HG03571 (cell line): ENCODE results near the gene PIGC.
A peak's percentile ranks its signal among the peaks of the same experiment; 100 is the strongest.

ENCODE experiments used
- ATAC-seq: cut with Tn5 transposase; IDR thresholded peaks from one replicate; pipeline ENCODE4 v1.9.1; 2021; ENCODE audit not compliant: unreplicated experiment

PIGC gene

GRCh38 chr1:172443666-172444453, at the start of gene PIGC:
PIGC (minus strand) TSS chr1:172444069; CDS start chr1:172442622, 1,447 bp downstream.
- peak; percentile 99 for ATAC-seq

- no peak for ATAC-seq
Observed at GRCh38 chr1:172492421-172492820, 48.6 kb upstream of the PIGC start.

GRCh38 chr1:172489847-172490246, 46.0 kb upstream of the PIGC start:
- no peak for ATAC-seq

GRCh38 chr1:172488393-172488792, 44.5 kb upstream of the PIGC start:
- ATAC-seq, result no peak

DNA sequence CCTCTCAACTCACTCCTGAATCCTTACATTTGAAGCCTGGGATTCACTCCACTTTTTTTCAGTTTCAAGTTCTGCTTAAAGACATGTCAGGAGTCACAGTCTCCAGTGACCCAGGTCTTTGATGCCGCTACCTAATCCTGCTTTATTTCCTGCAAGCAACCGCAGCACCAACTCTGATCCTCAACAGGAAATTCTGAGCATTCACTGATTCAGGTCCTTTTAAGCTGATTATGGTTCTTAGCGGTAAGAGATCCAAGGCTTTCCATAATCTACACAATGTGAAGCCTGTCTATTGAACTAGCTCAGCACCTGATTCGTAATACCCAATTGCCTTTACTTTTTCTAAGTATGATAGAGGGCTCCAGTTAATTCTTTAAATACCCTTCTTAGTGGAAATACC, 43.7 kb upstream of the PIGC start:
- ATAC-seq, result no peak

DNA sequence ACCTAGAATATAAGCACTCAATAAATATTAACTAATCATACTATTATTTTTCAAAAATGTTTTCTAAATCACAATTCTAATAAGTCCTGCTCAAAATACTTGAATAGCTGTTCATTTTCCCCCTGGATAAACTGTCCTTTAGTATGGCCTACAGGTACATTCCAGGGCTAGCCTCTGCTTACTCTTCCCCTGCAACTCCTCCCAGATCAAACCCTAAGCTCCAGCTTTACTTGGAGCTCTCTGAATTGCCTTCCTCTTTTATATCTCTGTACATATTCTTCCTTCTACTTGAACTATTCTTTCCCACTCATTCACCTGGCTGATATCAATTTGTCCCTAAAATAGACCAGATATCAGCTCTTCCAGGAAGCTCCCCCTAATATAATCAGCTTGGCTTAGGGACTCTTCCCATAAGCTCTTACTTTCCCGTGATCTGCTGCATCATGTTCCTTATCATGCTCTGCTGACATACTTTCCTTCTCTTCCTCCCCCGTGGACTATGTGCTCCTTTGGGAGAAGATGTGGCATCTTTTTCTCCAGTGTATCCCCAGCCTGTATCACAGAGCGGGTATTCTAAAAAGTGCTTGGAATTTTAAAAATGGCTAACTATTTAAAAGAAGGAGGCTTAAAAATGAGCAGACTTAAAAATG, 43.1 kb upstream of the PIGC start:
- ATAC-seq, result no peak

DNA sequence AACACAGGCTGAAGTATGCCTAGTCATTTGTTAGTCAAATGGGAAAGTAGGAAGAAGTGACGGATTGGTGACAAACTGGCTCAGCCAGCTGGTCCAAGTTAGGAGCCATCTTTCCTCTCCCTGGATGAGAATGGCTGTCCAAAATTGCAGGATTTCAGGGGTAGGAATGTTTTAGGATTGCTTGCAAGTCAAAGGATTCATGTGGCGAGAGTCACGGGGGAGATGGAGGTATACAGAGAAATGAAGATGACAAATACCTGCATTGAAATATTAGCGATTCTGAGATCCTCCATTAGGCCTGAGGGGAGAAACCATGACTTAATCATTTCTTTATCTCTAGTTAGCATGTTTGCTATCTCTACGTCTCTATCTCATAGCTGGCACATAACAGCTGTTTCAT, 41.8 kb upstream of the PIGC start:
- no peak for ATAC-seq

GRCh38 chr1:172484252-172484651, 40.4 kb upstream of the PIGC start:
- ATAC-seq, result no peak

DNA sequence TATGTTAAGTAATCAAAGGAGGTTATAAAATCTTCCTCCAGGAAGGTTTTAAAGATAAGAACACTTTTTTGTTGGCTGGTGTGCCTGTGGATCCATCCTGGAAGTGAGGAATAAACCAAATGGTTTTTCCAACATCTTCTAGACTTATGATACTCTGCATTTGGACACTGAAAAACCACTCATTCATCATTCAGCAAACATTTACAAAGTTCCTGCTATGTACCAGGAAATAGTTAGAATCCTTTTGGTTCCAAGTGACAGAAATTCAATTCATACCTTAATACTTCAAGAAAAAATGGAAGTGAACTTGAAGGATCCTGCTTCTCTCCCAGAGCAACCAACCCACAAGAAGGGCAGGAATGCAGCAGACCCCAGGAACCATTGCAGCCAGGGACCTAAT, 39.6 kb upstream of the PIGC start:
- no peak for ATAC-seq

- no peak for ATAC-seq
Observed at GRCh38 chr1:172482044-172482443, 38.2 kb upstream of the PIGC start.

GRCh38 chr1:172480431-172480830, 36.6 kb upstream of the PIGC start:
- no peak for ATAC-seq

GRCh38 chr1:172478485-172478884, 34.6 kb upstream of the PIGC start:
- no peak for ATAC-seq

- no peak for ATAC-seq
Observed at GRCh38 chr1:172477741-172478140, 33.9 kb upstream of the PIGC start.

DNA sequence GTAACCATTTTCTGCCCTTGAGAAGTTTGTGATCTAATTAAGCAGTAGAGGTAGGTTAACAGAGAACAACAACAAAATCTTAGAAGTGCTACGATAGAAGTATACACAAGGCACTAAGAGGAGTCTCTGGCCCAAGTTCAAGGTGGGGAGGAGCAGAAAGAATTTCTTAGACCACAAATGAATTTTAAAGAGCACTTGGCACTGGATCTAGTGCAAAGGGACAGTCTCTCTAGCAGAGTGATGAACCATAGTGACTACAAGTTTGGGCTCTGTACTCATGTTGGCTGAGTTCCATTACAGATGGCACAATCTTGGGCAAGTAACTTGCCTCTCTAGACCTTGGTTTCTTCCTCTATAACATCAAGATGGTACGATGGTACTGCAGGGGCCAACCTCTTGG, 33.3 kb upstream of the PIGC start:
- no peak for ATAC-seq

DNA sequence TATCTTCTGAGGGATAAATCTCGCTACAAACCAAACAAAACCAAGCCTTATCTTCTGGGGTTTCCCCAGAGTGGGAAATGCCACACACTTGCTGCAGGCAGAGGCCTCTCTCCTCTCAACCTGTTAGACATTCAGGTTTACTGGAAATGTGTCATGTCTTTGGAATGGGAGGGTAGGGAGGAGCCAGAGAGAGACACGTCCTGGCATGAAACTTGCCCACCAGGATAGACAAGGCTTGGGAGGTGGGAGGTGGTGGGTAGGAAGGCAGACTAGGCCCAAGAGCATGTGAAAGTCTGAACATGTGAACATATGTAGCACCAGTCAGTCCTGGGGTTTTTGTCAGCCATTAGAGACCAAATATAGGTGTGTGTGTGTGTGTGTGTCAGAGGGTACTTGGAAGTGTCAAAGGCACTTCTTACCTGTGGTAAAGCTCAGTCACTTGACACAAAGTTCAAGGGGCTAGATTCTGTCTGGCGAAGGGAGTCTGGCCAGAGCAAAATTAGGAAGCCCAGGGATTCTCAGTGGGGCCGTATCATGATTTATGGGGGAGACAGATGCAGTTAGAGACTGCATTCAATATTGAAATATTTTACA, 32.4 kb upstream of the PIGC start:
- ATAC-seq, result no peak

DNA sequence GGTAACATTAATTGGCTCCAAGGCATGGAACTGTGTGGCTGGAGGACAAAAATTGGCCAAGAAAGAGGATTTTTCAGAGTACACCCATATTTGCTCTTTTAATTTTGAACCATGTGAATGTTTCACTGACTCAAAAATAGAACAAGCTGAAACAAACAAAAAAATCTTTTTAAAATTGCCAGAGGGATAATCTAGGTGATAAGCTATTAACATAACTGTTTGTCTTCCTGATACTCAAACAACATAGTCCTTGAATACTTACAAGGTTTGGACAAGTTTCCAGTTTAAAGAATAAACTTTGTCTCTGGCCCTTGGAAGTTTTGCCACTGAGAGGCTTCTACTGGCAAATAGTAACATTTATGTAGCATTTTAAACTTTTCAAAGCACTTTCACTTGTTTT, 30.0 kb upstream of the PIGC start:
- no peak for ATAC-seq

- no peak for ATAC-seq
Observed at GRCh38 chr1:172473302-172473701, 29.4 kb upstream of the PIGC start.

- no peak for ATAC-seq
Observed at GRCh38 chr1:172472495-172472894, 28.6 kb upstream of the PIGC start.

GRCh38 chr1:172471666-172472065, 27.8 kb upstream of the PIGC start:
- ATAC-seq, result no peak

DNA sequence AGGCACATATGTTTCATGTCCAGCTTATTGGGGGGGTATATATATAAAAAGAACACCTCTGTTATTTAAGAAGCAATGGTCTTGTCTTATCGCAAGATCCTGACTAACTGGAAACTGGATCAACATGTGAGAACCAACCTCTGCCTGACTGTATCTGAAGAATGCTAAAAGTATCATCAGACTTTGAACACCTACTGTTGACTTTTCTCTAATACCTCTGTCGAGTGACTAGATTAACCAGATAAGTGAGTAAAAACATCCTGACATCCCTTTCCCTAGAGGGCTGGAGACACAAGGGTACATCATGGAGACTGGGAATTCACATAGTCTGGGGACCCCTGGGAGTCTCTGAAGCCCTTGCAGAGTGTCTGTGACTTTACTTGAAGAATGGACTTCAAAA, 26.3 kb upstream of the PIGC start:
- ATAC-seq, result no peak

- no peak for ATAC-seq
Observed at GRCh38 chr1:172469717-172470116, 25.8 kb upstream of the PIGC start.

GRCh38 chr1:172468296-172468695, 24.4 kb upstream of the PIGC start:
- no peak for ATAC-seq
